ENCODE results near the gene SLIT1.
A peak's percentile ranks its signal among the peaks of the same experiment; 100 is the strongest.
"Not testable (repeated sequence)": the region's sequence is repeated elsewhere in the genome, so short reads cannot be mapped to it uniquely, and the experiment has no call there.

SLIT1 gene

GRCh38 chr10:97100657-97101056 is 85.1 kb downstream of the SLIT1 start:
- Mint-ChIP-seq H3K4me3 (no peak overlapping the region), H3K27ac (no peak overlapping the region), H3K4me1 (peaks cover 9% of the 10 kb centered on the region), H3K9me3 (no peaks in the 10 kb centered on the region), H3K36me3 (no peaks in the 10 kb centered on the region), H3K27me3 (no peaks in the 10 kb centered on the region)

- Mint-ChIP-seq H3K27ac (no peak overlapping the region), H3K27me3 (no peaks in the 10 kb centered on the region), H3K4me1 (peaks cover 17% of the 10 kb centered on the region), H3K4me3 (no peak overlapping the region), H3K9me3 (no peaks in the 10 kb centered on the region), H3K36me3 (no peaks in the 10 kb centered on the region)
Measured at GRCh38 chr10:97099868-97100267, 85.9 kb downstream of the SLIT1 start.

GRCh38 chr10:97099089-97099488 is 86.7 kb downstream of the SLIT1 start:
- peaks cover 17% of the 10 kb centered on the region for H3K4me1 Mint-ChIP-seq
- H3K27ac Mint-ChIP-seq, result no peak overlapping the region
- no peaks in the 10 kb centered on the region for H3K9me3 Mint-ChIP-seq

DNA sequence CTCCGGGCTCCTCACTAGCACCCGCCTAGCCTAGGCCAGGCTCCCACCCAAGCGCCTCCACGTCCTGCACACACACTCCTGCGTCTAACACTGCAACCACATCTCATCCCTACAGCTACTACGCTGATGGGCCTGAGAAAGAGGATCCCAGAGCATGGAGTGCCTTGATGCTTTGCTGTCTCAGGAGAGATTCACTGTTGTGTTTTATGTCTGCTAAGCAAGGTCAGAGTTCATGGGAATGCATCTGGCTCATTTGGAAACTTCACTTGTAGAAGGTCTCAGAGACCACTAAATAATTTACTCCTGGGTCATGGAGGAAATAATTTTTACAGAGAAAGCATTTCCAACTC is 88.7 kb downstream of the SLIT1 start:
- Mint-ChIP-seq H3K4me3 (no peak overlapping the region), H3K4me1 (peaks cover 17% of the 10 kb centered on the region), H3K9me3 (no peaks in the 10 kb centered on the region), H3K27ac (no peak overlapping the region), H3K36me3 (no peaks in the 10 kb centered on the region), H3K27me3 (peaks cover 5% of the 10 kb centered on the region)

More at GRCh38 chr10:97099089-97099488, 86.7 kb downstream of the SLIT1 start:
- Mint-ChIP-seq H3K27me3 (no peaks in the 10 kb centered on the region), H3K4me3 (no peak overlapping the region), H3K36me3 (no peaks in the 10 kb centered on the region)

GRCh38 chr10:97096261-97097083 is 89.3 kb downstream of the SLIT1 start:
- no peaks in the 10 kb centered on the region for H3K36me3 Mint-ChIP-seq
- H3K27me3 Mint-ChIP-seq, result peaks cover 5% of the 10 kb centered on the region
- no peaks in the 10 kb centered on the region for H3K9me3 Mint-ChIP-seq
- peaks cover 17% of the 10 kb centered on the region for H3K4me1 Mint-ChIP-seq
- peak overlapping the region; percentile 19 for H3K4me3 Mint-ChIP-seq
- H3K27ac Mint-ChIP-seq, result no peak overlapping the region

DNA sequence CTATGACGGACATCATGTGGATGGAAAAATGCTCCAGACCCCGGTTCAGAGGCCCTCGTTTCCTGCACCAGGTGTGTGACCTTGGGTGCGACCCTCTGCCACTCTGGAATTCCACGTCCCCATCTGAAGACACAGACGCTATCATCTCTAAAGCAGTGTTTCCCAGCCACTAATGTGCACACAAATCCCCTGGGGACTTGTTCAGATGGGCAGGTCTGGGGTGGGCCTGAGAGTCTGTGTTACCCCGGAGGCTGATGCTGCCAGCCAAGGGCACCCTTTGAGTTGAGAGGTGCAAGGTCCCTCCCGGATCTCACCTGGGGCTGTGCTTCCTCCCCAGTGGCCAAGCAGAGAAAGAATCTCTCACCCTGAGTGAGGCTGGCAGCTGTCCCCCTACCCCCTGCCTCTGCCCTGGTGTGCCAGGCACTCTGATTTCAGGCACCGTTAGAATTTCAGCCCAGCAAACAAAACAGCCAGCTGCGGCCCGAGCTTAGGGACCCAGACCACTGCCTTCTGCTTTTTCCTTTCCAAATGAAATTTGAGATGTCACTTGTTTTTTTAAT is 90.0 kb downstream of the SLIT1 start:
- H3K27ac Mint-ChIP-seq, result no peak overlapping the region

GRCh38 chr10:97090644-97091043 is 95.1 kb downstream of the SLIT1 start:
- H3K36me3 Mint-ChIP-seq, result no peaks in the 10 kb centered on the region
- H3K27me3 Mint-ChIP-seq, result peaks cover 31% of the 10 kb centered on the region
- peaks cover 7% of the 10 kb centered on the region for H3K4me1 Mint-ChIP-seq
- H3K9me3 Mint-ChIP-seq, result no peaks in the 10 kb centered on the region
- H3K27ac Mint-ChIP-seq, result no peak overlapping the region
- H3K4me3 Mint-ChIP-seq, result no peak overlapping the region

More for the DNA sequence above, 90.0 kb downstream of the SLIT1 start:
- H3K4me3 Mint-ChIP-seq, result peak overlapping the region; percentile 19
- H3K9me3 Mint-ChIP-seq, result no peaks in the 10 kb centered on the region
- H3K4me1 Mint-ChIP-seq, result peaks cover 17% of the 10 kb centered on the region
- H3K36me3 Mint-ChIP-seq, result no peaks in the 10 kb centered on the region
- H3K27me3 Mint-ChIP-seq, result peaks cover 5% of the 10 kb centered on the region

GRCh38 chr10:97090035-97090434 is 95.7 kb downstream of the SLIT1 start:
- Mint-ChIP-seq H3K4me1 (peaks cover 1% of the 10 kb centered on the region), H3K4me3 (no peak overlapping the region), H3K9me3 (no peaks in the 10 kb centered on the region), H3K36me3 (no peaks in the 10 kb centered on the region), H3K27ac (no peak overlapping the region), H3K27me3 (peaks cover 32% of the 10 kb centered on the region)

DNA sequence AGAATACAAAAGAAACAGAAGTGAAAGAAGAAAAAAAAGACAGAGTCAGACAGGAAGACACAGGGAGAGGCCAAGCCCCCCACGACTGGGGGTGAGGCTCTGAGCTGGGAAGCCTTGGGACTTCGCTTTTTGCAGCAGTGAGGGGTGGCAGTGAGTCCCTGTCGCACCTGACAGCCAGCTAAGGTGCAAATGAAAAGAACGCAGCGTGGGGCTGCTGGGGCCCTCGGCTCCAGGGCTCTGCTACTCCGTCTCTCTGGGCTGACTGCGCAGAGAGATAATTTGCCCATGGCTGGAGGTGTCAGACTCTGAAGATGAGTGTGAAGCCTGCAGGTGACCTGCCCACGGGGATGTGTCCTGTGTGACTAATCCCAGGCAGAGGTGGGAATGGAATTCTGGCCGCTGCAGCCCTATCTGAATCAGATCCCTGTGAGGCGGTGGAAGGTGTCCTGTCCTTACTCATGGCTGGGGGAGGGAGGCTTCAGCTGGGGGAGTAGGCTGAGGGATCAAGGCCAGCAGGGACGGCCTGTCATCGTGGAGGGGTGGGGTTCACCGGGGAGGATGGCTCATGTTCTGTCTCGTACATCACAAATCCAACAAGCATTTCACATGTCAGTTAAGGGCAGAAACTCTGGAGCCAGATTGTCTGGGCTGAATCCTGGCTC is 96.4 kb downstream of the SLIT1 start:
- Mint-ChIP-seq H3K9me3 (no peaks in the 10 kb centered on the region), H3K27ac (peak overlapping the region; percentile 5), H3K36me3 (no peaks in the 10 kb centered on the region), H3K4me1 (no peaks in the 10 kb centered on the region), H3K27me3 (peaks cover 32% of the 10 kb centered on the region), H3K4me3 (no peak overlapping the region)

DNA sequence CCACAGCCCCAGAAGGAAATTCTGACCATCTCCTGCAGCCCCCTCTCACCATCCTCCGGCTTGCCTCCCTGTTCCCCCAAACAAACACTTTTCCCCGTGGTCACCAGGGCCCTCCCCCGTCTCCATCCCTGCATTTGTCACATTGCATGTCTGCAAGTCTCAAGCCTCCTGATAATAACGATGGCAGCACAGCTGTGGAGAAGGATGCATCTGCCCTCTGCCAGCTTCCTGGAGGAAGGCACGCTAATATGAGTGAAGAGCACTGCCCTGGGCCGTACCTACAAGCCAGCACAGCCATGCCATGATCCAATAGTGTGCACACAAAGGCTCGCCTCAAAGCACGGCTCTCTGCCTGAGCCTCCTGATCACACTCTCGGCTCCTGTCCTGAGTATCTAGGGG is 98.5 kb downstream of the SLIT1 start:
- H3K4me3 Mint-ChIP-seq, result no peak overlapping the region
- H3K9me3 Mint-ChIP-seq, result no peaks in the 10 kb centered on the region
- no peaks in the 10 kb centered on the region for H3K36me3 Mint-ChIP-seq
- H3K4me1 Mint-ChIP-seq, result no peaks in the 10 kb centered on the region
- peaks cover 29% of the 10 kb centered on the region for H3K27me3 Mint-ChIP-seq
- no peak overlapping the region for H3K27ac Mint-ChIP-seq

- H3K36me3 Mint-ChIP-seq, result no peaks in the 10 kb centered on the region
- no peak overlapping the region for H3K27ac Mint-ChIP-seq
- H3K27me3 Mint-ChIP-seq, result peaks cover 34% of the 10 kb centered on the region
- H3K9me3 Mint-ChIP-seq, result no peaks in the 10 kb centered on the region
- H3K4me3 Mint-ChIP-seq, result no peak overlapping the region
- no peaks in the 10 kb centered on the region for H3K4me1 Mint-ChIP-seq
Measured at GRCh38 chr10:97086530-97086929, 99.2 kb downstream of the SLIT1 start.

DNA sequence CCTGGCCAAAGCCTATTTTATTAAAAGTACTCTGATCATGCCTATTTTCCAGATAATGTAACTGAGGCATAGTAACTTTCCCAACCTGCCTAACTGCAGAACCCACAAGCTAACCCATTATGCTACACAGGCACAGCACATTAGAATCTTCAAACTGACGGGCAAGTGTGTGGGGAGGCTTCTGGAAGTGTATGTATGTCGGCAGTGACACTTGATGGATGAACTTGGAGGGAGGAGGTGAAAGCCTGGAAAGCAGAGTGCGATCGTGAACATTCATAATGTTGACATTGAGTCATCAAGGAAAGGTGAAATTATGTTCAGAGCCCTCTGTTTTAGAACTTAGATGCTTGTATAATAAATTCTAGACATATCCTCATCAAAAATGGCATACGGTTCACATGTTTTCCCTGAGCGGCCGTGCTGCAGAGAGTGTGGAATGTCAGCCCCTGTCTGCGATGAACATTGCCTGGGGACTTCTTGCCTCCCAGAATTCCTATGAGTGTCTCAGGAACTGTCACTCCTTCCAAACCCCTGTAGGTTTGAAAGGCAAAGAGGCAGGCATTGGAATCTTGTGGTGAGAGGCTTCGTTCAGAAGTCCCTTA is 102.4 kb downstream of the SLIT1 start:
- H3K27me3 Mint-ChIP-seq, result peaks cover 30% of the 10 kb centered on the region
- no peaks in the 10 kb centered on the region for H3K36me3 Mint-ChIP-seq

DNA sequence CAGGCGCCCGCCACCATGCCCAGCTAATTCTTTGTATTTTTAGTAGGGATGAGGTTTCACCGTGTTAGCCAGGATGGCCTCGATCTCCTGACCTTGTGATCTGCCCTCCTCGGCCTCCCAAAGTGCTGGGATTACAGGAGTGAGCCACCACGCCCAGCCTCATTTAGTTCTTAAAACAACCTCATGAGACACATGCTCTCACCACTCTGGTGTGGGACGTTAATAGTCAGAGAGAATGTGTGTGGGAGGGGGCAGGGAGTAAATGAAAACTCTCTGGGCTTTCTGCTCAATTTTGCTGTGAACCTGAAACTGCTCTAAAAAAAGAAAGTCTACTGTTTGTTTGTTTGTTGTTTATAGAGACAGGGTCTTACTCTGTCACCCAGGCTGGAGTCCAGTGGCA is 103.2 kb downstream of the SLIT1 start:
- not testable (repeated sequence) for H3K36me3 Mint-ChIP-seq, H3K4me1 Mint-ChIP-seq, H3K4me3 Mint-ChIP-seq, H3K9me3 Mint-ChIP-seq, H3K27ac Mint-ChIP-seq
- peaks cover 28% of the 10 kb centered on the region for H3K27me3 Mint-ChIP-seq

More for the DNA sequence above, 102.4 kb downstream of the SLIT1 start:
- Mint-ChIP-seq H3K4me1 (no peaks in the 10 kb centered on the region), H3K27ac (no peak overlapping the region), H3K4me3 (no peak overlapping the region), H3K9me3 (no peaks in the 10 kb centered on the region)

DNA sequence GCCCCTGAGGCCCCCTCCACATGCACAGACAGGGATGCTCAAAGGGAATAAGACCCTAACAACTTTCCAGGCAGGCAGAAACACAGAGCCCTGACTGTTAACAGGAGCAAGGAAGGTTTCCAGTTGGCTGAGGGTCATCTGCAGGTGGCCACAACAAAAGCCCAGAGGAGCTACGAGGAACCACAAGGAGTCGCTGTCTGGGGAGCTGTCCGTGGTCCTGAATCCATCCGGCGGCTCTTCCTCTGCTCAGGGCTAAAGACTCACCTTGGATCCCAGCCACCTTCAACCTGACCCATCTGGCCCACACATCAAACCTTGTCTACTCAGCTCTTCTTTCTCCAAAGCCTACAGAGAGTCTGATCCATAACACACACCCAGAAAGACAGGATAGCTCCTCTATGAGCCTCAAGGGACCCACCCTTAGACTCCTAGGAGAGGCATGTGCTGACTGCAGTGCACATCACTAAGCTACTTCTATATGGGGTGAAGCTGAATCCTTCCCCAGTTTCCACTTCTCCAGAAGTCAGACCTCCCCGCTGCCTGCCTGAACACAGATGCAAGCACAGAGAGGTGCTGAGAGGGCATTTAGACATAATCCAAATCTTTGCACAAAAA is 104.0 kb downstream of the SLIT1 start:
- H3K4me3 Mint-ChIP-seq, result no peak overlapping the region
- H3K4me1 Mint-ChIP-seq, result no peaks in the 10 kb centered on the region
- no peaks in the 10 kb centered on the region for H3K9me3 Mint-ChIP-seq
- H3K27me3 Mint-ChIP-seq, result peaks cover 25% of the 10 kb centered on the region
- H3K36me3 Mint-ChIP-seq, result no peaks in the 10 kb centered on the region
- H3K27ac Mint-ChIP-seq, result peak overlapping the region; percentile 13

- Mint-ChIP-seq H3K4me1 (no peaks in the 10 kb centered on the region), H3K27me3 (peaks cover 18% of the 10 kb centered on the region), H3K27ac (no peak overlapping the region), H3K36me3 (no peaks in the 10 kb centered on the region), H3K9me3 (no peaks in the 10 kb centered on the region), H3K4me3 (no peak overlapping the region)
Measured at GRCh38 chr10:97080051-97080776, 105.5 kb downstream of the SLIT1 start.

Data from activated naive CD4-positive, alpha-beta T cell treated with anti-CD3 and anti-CD28 coated beads, Interleukin-2, amount 50 U/mL, for 24 hours (primary cell).